Cardiac fibroblast (primary cell): ENCODE measurements around the gene SPTBN1.

Experiments used
- DNase-seq, 2 donors: peaks; one replicate each; pipeline versions ENCODE4 v3.0.0 to v3.0.0-alpha.2; 2010; ENCODE audit warnings: low read depth in 2 of 2
- H3K4me3 ChIP-seq, 2 donors: replicated peaks in 1 of 2; 1 replicate in 1 of 2; 2 replicates in 1 of 2; pipeline ENCODE4 v1.5.1; 2011; ENCODE audit warnings: low read depth in 2 of 2, low read length in 2 of 2, mild to moderate bottlenecking in 2 of 2, moderate library complexity in 1 of 2
- CTCF ChIP-seq: IDR thresholded peaks from one replicate; pipeline ENCODE4 v1.5.1; 2011; ENCODE audit warnings: low read depth, mild to moderate bottlenecking, low read length, inconsistent platforms

The SPTBN1 gene

GRCh38 chr2:54416938-54417337 lies 39.2 kb upstream of the SPTBN1 start:
- no peak overlapping the region for H3K4me3 ChIP-seq
- TF ChIP-seq CTCF, result no peak
- no peak for DNase-seq

- DNase-seq, result no peak
These were observed 38.5 kb upstream of the SPTBN1 start for GRCh38 chr2:54417577-54417976.

GRCh38 chr2:54419388-54419787 lies 36.7 kb upstream of the SPTBN1 start:
- no peak for TF ChIP-seq CTCF
- peak; percentile 27 to 57 for DNase-seq
- H3K4me3 ChIP-seq, result no peak overlapping the region

More at GRCh38 chr2:54417577-54417976, 38.5 kb upstream of the SPTBN1 start:
- H3K4me3 ChIP-seq, result no peak overlapping the region
- no peak for TF ChIP-seq CTCF

GRCh38 chr2:54419855-54420523 lies 36.1 kb upstream of the SPTBN1 start:
- H3K4me3 ChIP-seq, result no peak overlapping the region
- TF ChIP-seq CTCF, result no peak
- peak; percentile 27 to 42 for DNase-seq

- no peak overlapping the region for H3K4me3 ChIP-seq
- no peak for DNase-seq
- no peak for TF ChIP-seq CTCF
These were observed 35.5 kb upstream of the SPTBN1 start for GRCh38 chr2:54420524-54421172.

- no peak for TF ChIP-seq CTCF
- DNase-seq, result no peak
- no peak overlapping the region for H3K4me3 ChIP-seq
These were observed 34.0 kb upstream of the SPTBN1 start for GRCh38 chr2:54422072-54422581.

- TF ChIP-seq CTCF, result no peak
- H3K4me3 ChIP-seq, result no peak overlapping the region
- peak in 1 of 2 donors; percentile 67 for DNase-seq
These were observed 32.9 kb upstream of the SPTBN1 start for GRCh38 chr2:54423213-54423612.
